Stomach (tissue), 4 donors: ENCODE measurements around the gene FOXO6.

Source experiments
- POLR2A ChIP-seq, 4 donors: fragments of 450-650 bp; IDR thresholded peaks; one replicate each; pipeline ENCODE4 v1.6.1; 2016; ENCODE audit warnings: antibody characterized with exemption in 4 of 4, control low read depth in 2 of 4, mild to moderate bottlenecking in 1 of 4, moderate library complexity in 1 of 4
- POLR2AphosphoS5 ChIP-seq, 3 donors: sonication (generic); formaldehyde crosslinking; IDR thresholded peaks; one replicate each; pipeline ENCODE4 v1.6.1; 2016; ENCODE audit warnings: antibody characterized with exemption in 3 of 3
- TF ChIP-seq, protein P1 (sequence below), 7 experiments: fragments of 450-650 bp in 4 of 7; fragments of 200-600 bp in 3 of 7; sonication (generic) in 3 of 7; IDR thresholded peaks; one replicate each; pipeline ENCODE4 v1.5.1; 2016 to 2019; ENCODE audit warnings: antibody characterized with exemption in 7 of 7, control low read depth in 2 of 7, mild to moderate bottlenecking in 1 of 7

DNA sequence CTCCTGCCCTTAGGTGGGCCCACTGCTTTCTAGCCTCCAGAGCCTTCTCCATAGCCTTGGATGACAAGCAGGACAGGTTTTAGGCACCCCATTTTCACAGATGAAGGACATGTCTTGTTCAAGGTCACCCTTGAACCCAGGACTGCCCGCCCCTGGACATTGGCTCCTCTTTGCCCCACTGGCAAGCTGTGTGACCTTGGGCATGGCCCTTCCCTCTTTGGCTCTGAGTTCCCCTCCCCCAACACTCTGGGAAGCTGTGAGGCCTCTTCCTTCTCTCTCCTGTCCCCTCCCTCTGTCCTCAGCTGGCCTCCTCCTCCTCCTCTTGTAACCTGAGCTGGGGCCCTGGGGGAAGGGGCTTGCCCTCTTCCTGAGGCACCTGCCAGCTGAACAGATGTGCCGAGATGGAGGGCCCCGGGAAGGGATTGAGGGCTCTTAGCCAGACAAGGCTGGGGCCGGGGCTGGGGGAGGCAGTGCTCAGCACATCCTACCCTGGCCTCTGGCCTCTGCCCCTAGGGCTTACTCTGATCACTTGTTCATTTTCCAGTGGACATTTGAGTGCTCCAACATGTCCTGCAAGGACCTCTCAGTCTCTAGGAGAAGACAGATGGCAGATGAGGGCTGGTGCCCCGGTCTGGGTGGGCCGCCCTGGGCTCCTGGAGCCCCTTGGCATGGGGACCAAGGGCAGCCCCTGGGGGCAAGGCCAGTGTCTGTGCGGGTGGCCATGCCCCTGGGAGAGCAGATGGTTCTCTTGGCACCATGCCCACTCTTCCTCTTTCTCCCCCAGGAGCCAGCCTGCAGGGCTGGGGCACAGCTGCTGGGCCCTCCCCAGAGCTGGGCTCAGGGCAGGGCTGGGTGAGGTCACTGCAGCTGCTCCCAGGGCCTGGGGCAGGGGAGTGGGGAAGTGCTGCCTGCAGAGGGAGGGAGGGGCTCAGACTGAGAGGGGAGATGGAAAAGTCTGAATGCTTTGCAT, 10.7 kb downstream of the FOXO6 start:
- TF ChIP-seq, protein P1, sequence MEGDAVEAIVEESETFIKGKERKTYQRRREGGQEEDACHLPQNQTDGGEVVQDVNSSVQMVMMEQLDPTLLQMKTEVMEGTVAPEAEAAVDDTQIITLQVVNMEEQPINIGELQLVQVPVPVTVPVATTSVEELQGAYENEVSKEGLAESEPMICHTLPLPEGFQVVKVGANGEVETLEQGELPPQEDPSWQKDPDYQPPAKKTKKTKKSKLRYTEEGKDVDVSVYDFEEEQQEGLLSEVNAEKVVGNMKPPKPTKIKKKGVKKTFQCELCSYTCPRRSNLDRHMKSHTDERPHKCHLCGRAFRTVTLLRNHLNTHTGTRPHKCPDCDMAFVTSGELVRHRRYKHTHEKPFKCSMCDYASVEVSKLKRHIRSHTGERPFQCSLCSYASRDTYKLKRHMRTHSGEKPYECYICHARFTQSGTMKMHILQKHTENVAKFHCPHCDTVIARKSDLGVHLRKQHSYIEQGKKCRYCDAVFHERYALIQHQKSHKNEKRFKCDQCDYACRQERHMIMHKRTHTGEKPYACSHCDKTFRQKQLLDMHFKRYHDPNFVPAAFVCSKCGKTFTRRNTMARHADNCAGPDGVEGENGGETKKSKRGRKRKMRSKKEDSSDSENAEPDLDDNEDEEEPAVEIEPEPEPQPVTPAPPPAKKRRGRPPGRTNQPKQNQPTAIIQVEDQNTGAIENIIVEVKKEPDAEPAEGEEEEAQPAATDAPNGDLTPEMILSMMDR (IDR thresholded peaks at IDR 0.05) = no peak
- no peak for TF ChIP-seq POLR2A (IDR thresholded peaks at IDR 0.05)
- no peak for TF ChIP-seq POLR2AphosphoS5 (IDR thresholded peaks at IDR 0.05)
